GM18499 (cell line): ENCODE results near the gene PPIH.
"Not testable (repeated sequence)": the region's sequence is repeated elsewhere in the genome, so short reads cannot be mapped to it uniquely, and the experiment has no call there.

Source experiments
- ATAC-seq: cut with Tn5 transposase; IDR thresholded peaks from one replicate; pipeline ENCODE4 v1.9.1; 2021; ENCODE audit warnings: moderate number of reproducible peaks; ENCODE audit not compliant: insufficient read depth, unreplicated experiment

Gene PPIH

DNA sequence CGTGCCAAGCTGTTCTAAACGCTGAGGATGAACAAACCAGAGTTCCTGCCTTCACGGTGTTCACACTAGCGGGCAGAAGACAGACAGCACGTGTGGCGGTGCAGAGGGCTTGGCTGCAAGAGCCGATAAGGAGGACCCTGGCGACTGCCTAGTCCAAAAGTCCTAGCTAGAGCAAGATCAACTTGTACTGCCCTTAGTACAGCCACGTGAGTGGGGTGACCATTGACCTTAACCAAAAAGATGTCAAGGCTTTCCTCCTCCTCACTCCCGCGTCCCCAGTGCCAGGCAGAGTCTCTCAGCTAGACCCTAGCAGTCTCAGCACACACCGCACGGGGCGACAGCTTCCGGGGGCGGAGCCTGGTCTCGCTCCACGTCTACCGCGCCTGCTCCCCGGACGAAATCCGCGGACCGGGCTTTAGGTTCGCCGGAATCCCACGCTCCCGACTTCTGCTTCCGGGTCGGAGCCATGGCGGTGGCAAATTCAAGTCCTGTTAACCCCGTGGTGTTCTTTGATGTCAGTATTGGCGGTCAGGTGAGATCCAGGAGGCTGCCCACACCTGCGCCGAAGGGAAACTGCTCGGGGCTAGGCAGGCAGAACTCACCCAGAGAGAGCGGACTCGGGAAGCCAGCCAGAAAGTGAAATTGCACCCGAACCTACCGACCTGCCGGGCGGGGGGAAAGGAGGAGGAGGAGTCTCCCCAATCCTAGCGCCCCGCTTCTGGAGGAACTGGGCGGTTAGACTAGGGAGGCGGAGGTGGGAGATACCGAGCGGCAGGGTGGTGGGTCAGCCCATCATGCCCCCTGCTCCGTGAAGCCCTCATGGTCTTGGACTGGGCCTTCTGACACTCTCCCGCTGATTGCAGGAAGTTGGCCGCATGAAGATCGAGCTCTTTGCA lies at the start of gene PPIH:
TSS of gene PPIH (plus strand) at position 443 of the 896 bp plus-strand sequence. CDS start at position 467, 24 bp downstream.
- ATAC-seq: peak; percentile 74

DNA sequence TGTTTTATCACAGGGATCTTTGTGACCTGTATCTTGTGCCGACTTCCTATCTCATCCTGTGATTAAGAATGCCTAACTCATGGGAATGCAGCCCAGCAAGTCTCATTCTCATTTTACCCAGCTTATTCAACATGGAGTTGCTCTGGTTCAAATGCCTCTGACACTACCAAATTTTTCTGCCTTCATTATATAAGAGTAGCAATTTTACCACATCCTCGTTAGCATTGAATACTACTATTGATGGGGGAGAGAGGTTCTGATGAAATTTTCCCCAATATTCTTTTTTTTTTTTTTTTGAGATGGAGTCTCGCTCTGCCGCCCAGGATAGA lies 44.5 kb upstream of the PPIH start:
- ATAC-seq: no peak

DNA sequence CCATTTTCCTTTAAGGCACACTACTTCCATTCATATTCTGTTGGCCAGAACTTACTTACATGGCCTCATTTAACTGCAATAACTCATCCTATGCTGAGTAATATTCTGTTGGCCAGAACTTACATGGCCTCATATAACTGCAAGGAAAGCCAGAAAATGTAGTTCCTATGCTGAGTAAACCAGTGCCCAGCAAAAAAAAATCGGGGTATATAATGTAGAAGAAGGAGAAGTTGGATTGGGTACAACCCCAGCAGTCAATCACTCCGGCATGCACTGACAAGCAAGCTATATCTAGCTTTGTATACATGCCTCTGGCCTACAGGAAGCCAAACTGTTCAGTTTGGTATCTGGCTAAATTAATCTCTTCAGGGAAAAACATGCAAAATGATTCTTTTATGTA lies 39.4 kb upstream of the PPIH start:
- ATAC-seq: no peak

DNA sequence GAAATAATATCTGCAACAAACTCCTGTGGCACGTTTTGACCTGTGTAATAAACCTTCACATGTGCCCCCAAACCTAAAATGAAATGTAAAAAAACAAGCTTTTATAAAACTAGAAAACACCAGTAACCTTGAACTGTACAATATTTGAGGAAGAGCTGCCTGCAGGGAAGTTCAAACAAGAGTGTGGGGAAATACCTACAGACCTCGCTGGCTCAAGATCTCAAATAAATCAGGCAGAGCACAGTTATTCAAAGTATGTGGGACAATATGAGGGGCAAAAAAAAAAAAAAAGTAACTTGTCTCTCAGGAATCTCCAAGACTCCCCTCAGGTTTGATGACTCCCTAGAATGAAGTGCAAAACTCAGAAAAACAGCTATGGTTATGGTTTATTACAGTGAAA lies 37.9 kb upstream of the PPIH start:
- no peak for ATAC-seq

DNA sequence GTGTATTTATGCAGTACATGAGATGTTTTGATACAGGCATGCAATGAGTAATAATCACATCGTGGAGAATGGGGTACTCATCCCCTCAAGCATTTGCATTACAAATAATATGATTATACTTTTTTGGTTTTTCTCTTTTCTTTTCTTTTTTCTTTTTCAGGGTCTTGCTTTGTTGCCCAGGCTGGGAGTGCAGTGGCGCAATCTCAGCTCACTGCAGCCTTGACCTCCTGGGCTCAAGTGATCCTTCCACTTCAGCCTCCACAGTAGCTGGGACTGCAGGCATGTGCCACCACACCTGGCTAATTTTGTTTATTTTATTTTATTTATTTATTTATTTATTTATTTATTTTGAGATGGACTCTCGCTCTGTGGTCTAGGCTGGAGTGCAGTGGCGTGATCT lies 37.0 kb upstream of the PPIH start:
- not testable (repeated sequence) for ATAC-seq

DNA sequence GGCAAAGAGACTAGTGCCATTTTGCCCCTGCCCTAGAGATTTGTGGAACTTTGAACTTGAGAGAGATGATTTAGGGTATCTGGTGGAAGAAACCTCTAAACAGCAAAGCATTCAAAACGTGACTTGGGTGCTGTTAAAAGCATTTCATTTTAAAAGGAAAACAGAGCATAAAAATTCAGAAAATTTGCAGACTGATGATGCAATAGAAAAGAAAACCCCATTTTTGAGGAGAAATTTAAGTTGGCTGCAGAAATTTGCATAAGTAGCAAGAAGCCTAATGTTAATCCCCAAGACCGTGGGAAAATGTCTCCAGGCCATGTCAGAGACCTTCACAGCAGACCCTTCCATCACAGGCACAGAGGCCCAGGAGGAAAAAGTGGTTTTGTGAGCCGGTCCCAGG lies 31.0 kb upstream of the PPIH start:
- ATAC-seq: not testable (repeated sequence)

DNA sequence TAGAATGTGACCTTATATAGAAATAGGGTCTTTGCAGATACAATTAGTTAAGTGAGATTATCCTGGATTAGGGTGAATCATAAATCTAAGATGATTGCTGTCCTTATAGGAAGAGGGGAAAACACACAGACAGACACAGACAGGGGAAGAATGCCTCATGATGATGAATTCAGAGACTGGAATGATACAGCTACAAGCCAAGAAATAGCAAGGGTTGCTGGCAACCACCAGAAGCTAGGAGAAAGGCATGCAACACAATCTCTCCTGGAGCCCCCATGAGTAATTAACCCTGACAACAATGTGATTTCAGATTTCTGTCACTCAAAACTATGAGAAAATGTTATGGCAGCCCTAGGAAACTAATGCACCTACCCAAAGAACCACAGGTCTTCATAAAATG lies 19.1 kb upstream of the PPIH start:
- ATAC-seq: no peak

DNA sequence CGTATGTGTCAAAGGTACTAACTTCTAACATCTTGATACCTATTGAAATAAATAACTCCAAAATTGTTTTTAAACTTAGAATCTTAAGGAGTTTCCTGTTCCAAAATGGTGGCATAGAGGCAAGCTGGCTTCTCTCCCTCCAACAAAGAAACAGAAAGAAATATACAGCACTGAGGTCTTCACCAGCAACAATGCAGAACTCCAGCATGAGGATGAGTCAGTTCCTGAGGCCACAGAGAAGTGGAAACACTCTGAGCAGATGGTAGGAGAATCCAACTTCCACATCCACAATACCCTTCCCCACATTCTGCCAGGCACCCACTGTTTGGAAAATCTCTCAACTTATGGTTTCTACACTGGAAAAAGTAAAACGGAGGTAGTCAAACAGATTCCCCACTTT lies 12.2 kb upstream of the PPIH start:
- ATAC-seq: no peak

DNA sequence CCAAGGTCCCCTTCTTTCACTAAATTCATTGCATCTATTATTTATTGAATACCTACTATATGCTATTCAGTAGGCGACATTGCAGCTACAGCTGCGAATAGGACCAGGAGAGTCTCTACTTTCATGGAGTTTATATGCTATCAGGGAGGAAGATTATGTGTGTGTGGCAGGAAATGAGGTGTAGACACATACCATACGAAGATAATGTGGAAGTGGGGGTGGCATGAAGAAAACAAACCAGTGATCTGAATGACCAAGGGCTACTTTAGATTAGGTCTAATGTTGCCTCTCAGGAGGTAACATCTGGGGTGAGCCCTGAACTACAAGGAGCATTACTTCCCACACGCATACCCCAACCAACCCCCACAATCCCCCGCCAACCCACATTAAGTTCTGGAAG lies 1.0 kb upstream of the PPIH start:
- ATAC-seq: no peak

DNA sequence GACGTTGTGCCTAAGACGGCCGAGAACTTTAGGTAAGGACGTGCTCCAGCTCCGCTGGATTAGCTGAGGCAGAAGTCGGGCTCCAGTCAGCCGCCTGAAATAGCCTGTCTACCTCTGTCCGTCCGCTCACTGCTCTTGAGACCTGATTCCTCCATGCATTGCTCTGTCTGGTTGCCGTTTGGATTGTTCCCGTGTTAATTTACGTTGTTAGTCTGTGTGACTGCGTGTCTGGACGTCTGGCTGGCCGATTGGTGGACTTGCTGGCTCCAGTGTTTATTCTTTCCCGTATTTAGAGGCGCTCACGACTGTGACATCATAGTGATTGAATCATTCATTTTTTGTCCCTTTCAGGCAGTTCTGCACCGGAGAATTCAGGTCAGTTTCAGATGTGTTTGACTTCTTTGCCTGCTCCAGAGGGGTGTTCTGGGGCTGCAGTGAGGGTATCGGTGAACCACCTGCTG lies 684 bp downstream of the PPIH start:
- no peak for ATAC-seq

DNA sequence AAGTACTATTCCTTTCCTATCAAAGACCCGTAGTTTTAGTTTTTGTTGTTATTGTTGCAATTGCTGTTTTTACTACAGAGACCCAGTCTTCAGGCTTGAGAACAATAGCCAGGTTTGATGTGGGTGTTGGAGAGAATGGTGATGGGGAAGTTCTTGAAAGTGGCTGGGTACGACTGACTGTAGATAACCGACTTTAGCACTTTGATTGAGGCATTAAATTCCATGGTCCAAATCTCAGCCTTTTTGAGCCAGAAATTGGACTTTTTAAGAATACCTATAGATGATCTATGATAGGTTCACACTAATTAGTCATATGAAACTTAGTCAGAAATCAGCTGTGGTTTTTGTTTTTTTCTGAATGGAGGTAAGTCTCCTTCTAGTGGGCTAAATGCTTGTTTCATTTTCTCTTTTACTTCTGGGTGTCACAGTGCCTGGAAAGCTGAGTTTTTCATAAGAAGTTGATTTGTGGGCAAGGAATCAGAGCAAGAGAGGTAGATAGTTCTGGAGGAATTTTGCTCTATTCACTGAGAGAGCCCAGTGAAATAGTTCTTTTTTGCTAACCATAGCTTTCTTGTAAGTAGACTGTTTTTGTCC lies 2.8 kb downstream of the PPIH start:
- ATAC-seq: no peak

DNA sequence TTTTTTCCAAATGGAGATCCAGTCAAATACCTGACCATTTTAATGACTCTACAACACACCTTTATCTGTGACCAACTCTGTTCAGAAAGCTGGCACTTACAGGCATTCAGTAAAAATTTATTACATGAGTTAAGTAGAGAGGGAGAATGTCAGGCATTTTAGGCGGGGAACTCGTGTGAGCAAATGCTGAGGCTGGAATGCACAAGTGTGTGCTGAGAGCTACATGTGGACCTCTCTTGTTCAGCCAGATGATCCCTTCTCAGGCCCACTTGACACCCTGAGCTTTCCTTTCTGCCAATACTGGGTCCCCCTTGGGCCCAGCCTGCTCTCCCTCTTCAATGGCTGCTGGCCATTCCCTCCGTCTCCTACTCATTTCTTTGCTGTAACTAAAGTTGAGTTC lies 11.7 kb downstream of the PPIH start:
- ATAC-seq: no peak

DNA sequence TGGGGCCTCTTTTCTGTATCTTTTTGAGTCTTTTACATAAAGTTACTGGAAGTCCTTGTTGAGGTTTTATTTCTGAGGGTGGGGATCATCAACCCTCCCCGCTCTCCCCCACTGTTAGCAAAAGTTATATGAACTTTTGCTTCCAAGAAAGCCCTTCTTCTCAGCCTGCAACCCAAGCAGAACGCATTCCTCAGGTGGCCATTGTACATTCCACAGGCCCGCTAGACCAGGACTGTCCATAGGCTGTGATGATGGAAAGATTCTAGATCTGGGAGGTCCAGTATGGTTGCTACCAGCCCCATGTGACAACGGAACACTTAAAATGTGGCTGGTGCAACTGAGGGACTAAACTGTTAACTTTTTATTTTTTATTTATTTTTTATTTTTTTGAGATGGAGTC lies 12.2 kb downstream of the PPIH start:
- no peak for ATAC-seq

DNA sequence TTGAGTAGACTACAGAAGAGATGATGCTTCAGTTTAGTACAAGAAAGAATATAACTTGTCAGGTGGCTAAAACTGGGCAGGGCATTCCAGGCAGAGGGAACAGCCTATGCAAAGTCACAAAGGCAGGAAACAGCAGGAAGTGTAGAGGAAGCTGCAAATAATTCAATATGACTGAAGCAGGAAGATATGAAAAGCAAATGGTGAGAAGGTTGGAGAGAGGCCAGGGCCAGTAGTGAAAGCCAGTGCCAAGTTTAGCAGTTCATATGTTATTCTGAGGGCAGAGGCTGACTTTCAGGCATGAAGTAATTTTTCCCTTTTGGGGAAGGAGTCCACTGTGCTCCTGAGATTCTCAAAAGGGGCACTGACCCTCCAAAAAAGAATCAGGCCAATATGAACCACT lies 16.0 kb downstream of the PPIH start:
- no peak for ATAC-seq

DNA sequence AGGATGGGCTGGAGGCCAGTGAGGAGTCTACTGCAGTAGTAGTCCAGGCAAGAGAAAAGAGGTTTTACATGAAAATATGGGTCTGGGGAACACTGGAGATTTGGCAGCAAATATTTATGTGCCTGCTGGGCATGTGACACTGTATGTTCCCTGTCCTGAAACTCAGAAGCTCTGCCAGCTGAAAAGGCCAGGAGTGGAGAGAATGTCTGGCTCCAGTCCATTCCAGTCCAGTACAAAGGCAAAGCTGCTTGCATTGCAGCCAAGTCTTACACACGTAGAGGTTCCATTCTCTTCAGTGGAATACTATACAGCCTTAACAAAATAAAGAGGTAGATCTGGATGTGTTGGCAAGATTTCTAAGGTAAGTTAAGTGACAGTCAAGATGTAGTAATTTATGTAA lies 16.5 kb downstream of the PPIH start:
- no peak for ATAC-seq

DNA sequence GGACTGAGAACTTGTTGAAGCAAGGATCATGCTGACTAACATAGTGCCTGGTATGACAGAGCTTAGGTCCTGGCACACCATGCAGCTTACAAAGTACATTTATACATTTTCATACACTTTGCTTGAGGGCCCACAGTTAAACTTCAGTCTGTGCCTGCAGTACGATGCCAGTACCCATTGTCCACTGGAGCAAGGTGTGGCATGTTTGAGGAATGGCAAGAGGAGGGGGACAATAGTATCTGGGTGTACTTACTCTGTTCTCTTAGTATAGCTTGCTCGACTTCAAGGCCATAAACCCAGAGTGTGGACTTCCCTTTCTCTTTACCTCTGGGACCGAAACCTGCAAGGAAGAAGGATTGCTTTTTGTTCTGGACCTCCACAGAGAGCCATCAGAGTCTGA lies 17.2 kb downstream of the PPIH start:
- ATAC-seq: no peak

DNA sequence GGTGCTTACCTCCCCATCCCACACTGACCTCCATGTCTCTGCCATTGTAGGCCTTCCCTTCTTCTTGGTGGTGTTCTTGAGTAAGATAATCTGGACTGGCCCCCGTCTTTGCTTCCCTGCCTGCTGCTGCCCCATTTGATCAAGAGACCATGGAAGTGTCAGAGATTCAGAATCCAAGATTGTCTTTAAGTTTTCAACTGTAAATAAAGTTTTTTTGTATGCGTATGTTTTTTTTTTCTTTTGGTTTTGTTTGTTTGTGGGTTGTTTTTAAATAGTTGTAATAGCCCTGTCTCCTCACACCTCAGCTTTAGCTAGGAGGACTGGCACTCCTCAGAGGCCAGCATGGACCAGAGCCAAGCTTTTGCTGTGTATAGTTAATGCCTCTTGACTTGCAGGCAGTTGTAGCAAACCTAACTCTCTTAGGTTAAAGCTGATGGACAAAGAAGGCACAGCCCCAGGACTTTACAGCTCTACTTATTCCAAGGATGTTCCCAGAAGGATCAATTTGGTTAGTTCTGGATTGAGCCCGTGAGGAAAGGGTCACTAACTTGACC lies 18.4 kb downstream of the PPIH start:
- ATAC-seq: no peak

DNA sequence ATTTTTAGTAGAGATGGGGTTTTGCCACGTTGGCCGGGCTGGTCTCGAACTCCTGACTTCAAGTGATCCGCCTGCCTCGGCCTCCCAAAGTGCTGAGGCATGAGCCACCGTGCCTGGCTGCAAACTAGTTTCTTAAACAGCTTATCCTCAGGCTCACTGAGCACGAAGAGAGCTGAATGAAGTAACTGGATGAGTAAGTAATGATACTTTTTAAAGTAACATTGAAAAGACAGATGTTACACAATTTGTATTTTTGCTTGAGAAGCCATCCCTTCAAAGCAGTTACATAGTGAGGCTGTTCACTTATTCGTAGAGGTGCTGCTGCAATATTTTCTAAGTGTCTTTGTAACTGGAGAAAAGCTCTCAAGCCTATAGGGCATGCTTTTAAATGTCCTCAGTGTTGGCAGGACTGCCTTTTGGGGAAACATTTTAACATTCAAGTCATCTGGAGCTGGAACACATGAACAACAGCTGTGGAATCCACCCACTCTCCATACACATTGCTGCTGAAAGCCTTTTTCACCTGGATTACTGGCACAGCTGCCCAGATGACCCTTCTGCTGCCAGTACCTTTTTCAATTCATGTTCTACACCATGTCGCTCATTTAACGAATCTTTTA lies 21.3 kb downstream of the PPIH start:
- no peak for ATAC-seq

DNA sequence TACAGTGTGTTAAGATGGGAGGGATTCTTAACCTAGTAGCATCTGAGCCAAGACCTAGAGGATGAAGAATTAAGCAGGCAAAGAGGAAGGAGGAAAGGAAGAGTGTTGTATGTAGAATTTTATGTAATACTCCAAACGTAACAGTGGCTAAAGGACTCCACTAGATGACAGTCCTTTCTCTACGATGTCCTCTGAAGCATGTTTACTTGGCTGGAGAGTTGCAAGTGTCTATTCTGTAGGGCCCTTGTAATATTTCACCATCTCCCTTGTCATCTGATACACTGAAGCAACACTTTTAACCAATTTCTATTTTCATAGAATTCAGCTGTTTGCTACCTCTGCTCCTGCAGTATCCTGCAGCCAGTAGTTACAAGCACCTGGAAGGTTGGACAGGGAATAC lies 21.8 kb downstream of the PPIH start:
- no peak for ATAC-seq

DNA sequence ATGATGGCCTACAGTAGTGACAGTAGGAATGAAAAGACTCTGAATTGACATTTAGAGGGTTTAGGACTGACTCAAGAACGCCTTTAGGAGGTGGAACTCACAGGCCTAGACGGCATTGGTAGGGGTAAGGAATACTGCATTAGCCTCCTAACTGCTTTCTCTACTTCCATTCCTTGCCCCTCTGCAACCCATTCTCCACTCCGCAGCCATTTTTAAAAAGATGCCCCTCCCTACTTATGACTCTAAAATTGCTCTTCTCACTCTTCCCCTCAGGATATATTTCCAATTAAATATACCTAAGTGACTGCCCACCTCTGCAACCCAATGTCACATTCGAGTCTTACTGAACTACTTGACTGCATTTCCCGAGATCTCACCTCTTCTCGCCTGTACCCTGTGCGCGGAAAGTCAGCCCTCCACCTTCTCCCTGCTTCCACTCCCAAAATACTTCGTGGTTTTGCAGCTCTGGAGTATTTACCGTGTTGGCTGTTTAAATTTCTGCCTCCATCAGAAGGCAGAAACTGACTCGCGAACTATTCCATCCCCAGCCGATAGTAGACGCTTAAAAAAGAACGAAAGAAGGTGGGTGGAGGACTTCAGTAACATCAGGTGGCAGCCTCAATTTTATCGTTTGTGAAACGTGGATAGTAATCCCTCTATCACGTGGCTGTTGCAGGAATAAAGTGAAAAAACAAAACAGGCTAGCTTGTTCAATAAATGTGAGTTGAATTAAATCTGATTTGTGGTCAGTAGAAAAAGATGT lies 22.9 kb downstream of the PPIH start:
- no peak for ATAC-seq
